Activated CD4-positive, alpha-beta T cell treated with anti-CD3 and anti-CD28 coated beads for 24 hours (primary cell): Measurements from ENCODE around the gene POLR1H.
A peak's percentile ranks its signal among the peaks of the same experiment; 100 is the strongest.

Source experiments
- DNase-seq, 2 donors: peaks; one replicate each; pipeline ENCODE4 v3.0.0-alpha.2; 2020; ENCODE audit warnings: low read depth in 2 of 2

The POLR1H gene

GRCh38 chr6:30061858-30062458 lies 893 bp downstream of the POLR1H start:
- no peak for DNase-seq

GRCh38 chr6:30062471-30063178 lies 1.6 kb downstream of the POLR1H start:
- DNase-seq = no peak

- no peak for DNase-seq
Measured at GRCh38 chr6:30063315-30063714, 2.2 kb downstream of the POLR1H start.

GRCh38 chr6:30066082-30066481 lies 5.0 kb downstream of the POLR1H start:
- no peak for DNase-seq

- DNase-seq = peak; percentile 96 to 98
Measured at GRCh38 chr6:30066577-30067459, 5.8 kb downstream of the POLR1H start, which contains the start of gene PPP1R11. TSS of gene PPP1R11 (plus strand) at chr6:30067198. CDS start at chr6:30067411, 213 bp downstream.

- DNase-seq = no peak
Measured at GRCh38 chr6:30067460-30068139, 6.5 kb downstream of the POLR1H start.

- DNase-seq = no peak
Measured at GRCh38 chr6:30071081-30071818, 10.2 kb downstream of the POLR1H start.

- DNase-seq = no peak
Measured at GRCh38 chr6:30071858-30072257, 10.8 kb downstream of the POLR1H start.

GRCh38 chr6:30073489-30074235 lies 12.6 kb downstream of the POLR1H start:
- DNase-seq = no peak

GRCh38 chr6:30074331-30075093 lies 13.4 kb downstream of the POLR1H start:
- DNase-seq = no peak

GRCh38 chr6:30075094-30075789 lies 14.2 kb downstream of the POLR1H start, which contains the start of gene RNF39:
TSS of gene RNF39 (minus strand) at chr6:30075769. CDS start at chr6:30075585, 184 bp downstream.
- no peak for DNase-seq

GRCh38 chr6:30075790-30076732 lies 15.0 kb downstream of the POLR1H start:
- no peak for DNase-seq

GRCh38 chr6:30077218-30077617 lies 16.2 kb downstream of the POLR1H start:
- no peak for DNase-seq

GRCh38 chr6:30087876-30088275 lies 26.8 kb downstream of the POLR1H start:
- DNase-seq = no peak

GRCh38 chr6:30091577-30092381 lies 30.7 kb downstream of the POLR1H start:
- no peak for DNase-seq

GRCh38 chr6:30092852-30093543 lies 31.9 kb downstream of the POLR1H start:
- no peak for DNase-seq
